IMR-90 (cell line): Measurements from ENCODE around the gene ADAMTS17. TPM values are rescaled to one million over a fixed set of nuclear protein-coding genes. Genes with fewer than 3 reads are reported as not detected.

Experiments used
- ATAC-seq: fragments of 200-7000 bp; cut with Tn5 transposase; 2 replicates; pipeline ENCODE4 v1.9.1; 2020; ENCODE audit warnings: low read depth, mild to moderate bottlenecking, moderate library complexity
- BruUV-seq: library from RNA; stranded (reverse); fragments of 400-500 nt; replicated peaks from 2 replicates; lab custom pipeline; 2021; lab: Mats Ljungman, UMichigan
- CTCF ChIA-PET: fragments of 300-600 bp; formaldehyde crosslinking; extraction: SDS; loops from one replicate; lab custom pipeline; 2021; ENCODE audit warnings: antibody characterized with exemption; lab: Yijun Ruan, JAX
- POLR2A ChIA-PET: fragments of 300-600 bp; sonication (Branson Sonifier 250); formaldehyde crosslinking; loops from one replicate; lab custom pipeline; 2022; ENCODE audit warnings: antibody characterized with exemption; ENCODE audit not compliant: unreplicated experiment; lab: Charles Lee
- DNase-seq: peaks from one replicate; pipeline ENCODE4 v3.0.0; 2013
- H2AFZ ChIP-seq: replicated peaks from 2 replicates; pipeline ENCODE3; 2013; ENCODE audit warnings: low read length, mild to moderate bottlenecking; ENCODE audit not compliant: poor library complexity
- H2AK5ac ChIP-seq: 2 replicates; pipeline ENCODE4 v1.6.1; 2013; ENCODE audit warnings: low read depth, low read length, inconsistent platforms
- H2AK9ac ChIP-seq: replicated peaks from 2 replicates; pipeline ENCODE3; 2013; ENCODE audit warnings: mild to moderate bottlenecking, low read depth, low read length, moderate library complexity; ENCODE audit not compliant: poor library complexity
- H2BK120ac ChIP-seq: 2 replicates; pipeline ENCODE4 v1.6.1; 2013; ENCODE audit warnings: low read depth, low read length, inconsistent platforms
- H2BK15ac ChIP-seq: 3 replicates; pipeline ENCODE4 v1.6.1; 2013; ENCODE audit warnings: low read depth, low read length, inconsistent platforms
- H2BK20ac ChIP-seq: 2 replicates; pipeline ENCODE4 v1.6.1; 2013; ENCODE audit warnings: low read depth, mild to moderate bottlenecking, inconsistent platforms, low read length, moderate library complexity
- H2BK5ac ChIP-seq: 2 replicates; pipeline ENCODE4 v1.6.1; 2013; ENCODE audit warnings: mild to moderate bottlenecking, low read depth, low read length, inconsistent platforms; ENCODE audit not compliant: poor library complexity, severe bottlenecking
- H3K14ac ChIP-seq: replicated peaks from 2 replicates; pipeline ENCODE4 v1.6.1; 2013; ENCODE audit warnings: low read depth, low read length, inconsistent platforms
- H3K18ac ChIP-seq: 2 replicates; pipeline ENCODE4 v1.6.1; 2013; ENCODE audit warnings: low read depth, low read length, control low read depth
- H3K23ac ChIP-seq: 2 replicates; pipeline ENCODE4 v1.6.1; 2013; ENCODE audit warnings: low read depth, low read length, inconsistent platforms
- H3K27ac ChIP-seq: 2 replicates; pipeline ENCODE4 v1.5.1; 2013; ENCODE audit warnings: mild to moderate bottlenecking, control low read depth, low read length; ENCODE audit not compliant: insufficient read depth
- H3K27me3 ChIP-seq: 2 replicates; pipeline ENCODE4 v1.6.1; 2013; ENCODE audit warnings: low read length; ENCODE audit not compliant: control insufficient read depth, insufficient read depth
- H3K36me3 ChIP-seq: 2 replicates; pipeline ENCODE4 v1.6.1; 2013; ENCODE audit warnings: low read length, mixed read lengths; ENCODE audit not compliant: control insufficient read depth, insufficient read depth
- H3K4ac ChIP-seq: 2 replicates; pipeline ENCODE4 v1.6.1; 2013; ENCODE audit warnings: low read depth, low read length, inconsistent platforms
- H3K4me1 ChIP-seq: 2 replicates; pipeline ENCODE4 v1.6.1; 2013; ENCODE audit warnings: low read length, mixed read lengths; ENCODE audit not compliant: control insufficient read depth, insufficient read depth
- H3K4me2 ChIP-seq: 2 replicates; pipeline ENCODE4 v1.6.1; 2013; ENCODE audit warnings: low read depth, mild to moderate bottlenecking, control low read depth, low read length, moderate library complexity
- H3K4me3 ChIP-seq: 2 replicates; pipeline ENCODE4 v1.5.1; 2013; ENCODE audit warnings: low read depth, mild to moderate bottlenecking, control low read depth, low read length, moderate library complexity; ENCODE audit not compliant: insufficient read depth
- H3K56ac ChIP-seq: 2 replicates; pipeline ENCODE4 v1.6.1; 2013; ENCODE audit warnings: low read length, inconsistent platforms; ENCODE audit not compliant: insufficient read depth; ENCODE audit errors: extremely low read depth
- H3K79me1 ChIP-seq, 2 experiments: 2 replicates each; pipeline ENCODE4 v1.6.1; 2013; ENCODE audit warnings: low read length in 2 of 2, inconsistent platforms in 1 of 2, low read depth in 1 of 2
- H3K9ac ChIP-seq: 2 replicates; pipeline ENCODE4 v1.6.1; 2013; ENCODE audit warnings: low read depth, low read length, control low read depth
- H3K9me1 ChIP-seq: 2 replicates; pipeline ENCODE4 v1.6.1; 2013; ENCODE audit warnings: low read length, inconsistent platforms; ENCODE audit not compliant: insufficient read depth
- H3K9me3 ChIP-seq: 2 replicates; pipeline ENCODE4 v1.6.1; 2013; ENCODE audit warnings: low read length; ENCODE audit not compliant: control insufficient read depth, insufficient read depth
- H4K20me1 ChIP-seq: 2 replicates; pipeline ENCODE4 v1.6.1; 2013; ENCODE audit warnings: low read length, inconsistent platforms; ENCODE audit not compliant: insufficient read depth
- H4K5ac ChIP-seq: 2 replicates; pipeline ENCODE4 v1.6.1; 2013; ENCODE audit warnings: mild to moderate bottlenecking, low read depth, low read length, control low read depth
- H4K8ac ChIP-seq, 2 experiments: 2 replicates each; pipeline ENCODE4 v1.6.1; 2013; ENCODE audit warnings: low read depth in 2 of 2, low read length in 2 of 2, control low read depth in 1 of 2, inconsistent platforms in 1 of 2
- H4K91ac ChIP-seq: 2 replicates; pipeline ENCODE4 v1.6.1; 2013; ENCODE audit warnings: low read depth, low read length, inconsistent platforms; ENCODE audit not compliant: insufficient read depth
- BHLHE40 ChIP-seq: fragments of 150-350 bp; IDR thresholded peaks from 2 replicates; pipeline ENCODE4 v1.6.1; 2016; ENCODE audit warnings: mild to moderate bottlenecking, low read depth, low read length
- CEBPB ChIP-seq: IDR thresholded peaks from 2 replicates; pipeline ENCODE4 v1.6.1; 2012; ENCODE audit warnings: low read depth, low read length, improper control_type of control experiment
- CHD1 ChIP-seq: IDR thresholded peaks from 2 replicates; pipeline ENCODE4 v1.6.1; 2012; ENCODE audit warnings: low read depth, low read length, improper control_type of control experiment
- FOS ChIP-seq: fragments of 150-350 bp; IDR thresholded peaks from 2 replicates; pipeline ENCODE4 v1.6.1; 2016; ENCODE audit warnings: low read depth, low read length
- MAFK ChIP-seq: IDR thresholded peaks from 2 replicates; pipeline ENCODE4 v1.6.1; 2012; ENCODE audit warnings: low read depth, low read length, improper control_type of control experiment
- MAZ ChIP-seq: IDR thresholded peaks from 2 replicates; pipeline ENCODE4 v1.6.1; 2012; ENCODE audit warnings: low read depth, mild to moderate bottlenecking, low read length, improper control_type of control experiment, moderate library complexity, borderline replicate concordance
- MXI1 ChIP-seq: IDR thresholded peaks from 2 replicates; pipeline ENCODE4 v1.6.1; 2012; ENCODE audit warnings: low read depth, mild to moderate bottlenecking, low read length, moderate library complexity, borderline replicate concordance
- NFE2L2 ChIP-seq: fragments of 150-350 bp; IDR thresholded peaks from 2 replicates; pipeline ENCODE4 v1.6.1; 2016; ENCODE audit warnings: low read depth, mild to moderate bottlenecking, low read length
- RAD21 ChIP-seq: IDR thresholded peaks from 2 replicates; pipeline ENCODE4 v1.6.1; 2012; ENCODE audit warnings: low read length, improper control_type of control experiment
- RCOR1 ChIP-seq: IDR thresholded peaks from 2 replicates; pipeline ENCODE4 v1.6.1; 2012; ENCODE audit warnings: mild to moderate bottlenecking, low read length, improper control_type of control experiment; ENCODE audit not compliant: insufficient replicate concordance
- RFX5 ChIP-seq: IDR thresholded peaks from 2 replicates; pipeline ENCODE4 v1.8.0; 2012; ENCODE audit warnings: low read depth, mild to moderate bottlenecking, low read length, moderate library complexity
- SMC3 ChIP-seq: fragments of 150-350 bp; IDR thresholded peaks from 2 replicates; pipeline ENCODE4 v1.6.1; 2016; ENCODE audit warnings: low read depth, mild to moderate bottlenecking, antibody characterized with exemption, low read length, moderate library complexity
- USF2 ChIP-seq: fragments of 150-350 bp; IDR thresholded peaks from 2 replicates; pipeline ENCODE4 v1.6.1; 2017; ENCODE audit warnings: mild to moderate bottlenecking, antibody characterized with exemption, low read length, low read depth
- WGBS, 2 experiments: methylation state at CpG; one replicate each; pipeline versions ENCODE4 v1.1.5 to v1.1.7; 2013; ENCODE audit warnings: missing lambda C conversion rate in 2 of 2; ENCODE audit not compliant: insufficient read length in 1 of 2; ENCODE audit errors: extremely low coverage in 2 of 2; 5-methylcytosine and 5-hydroxymethylcytosine counted together
- dilution Hi-C: fragments of 300-500 bp; cut with HindIII; formaldehyde crosslinking; loops from one replicate; pipeline ENCODE4 v1.14.3; 2018; ENCODE audit warnings: low sequenced_read_pairs; ENCODE audit not compliant: unreplicated experiment
- in situ Hi-C: fragments of 300-500 bp; cut with MboI; formaldehyde crosslinking; loops from 3 replicates; pipeline ENCODE4 v1.14.3; 2019; ENCODE audit warnings: low sequenced_read_pairs, inconsistent platforms, mixed read lengths
- intact Hi-C: fragments of 100-400 bp; cut with micrococcal nuclease; formaldehyde crosslinking; loops from 2 replicates; pipeline ENCODE4 v1.10.0; 2022
- polyA plus RNA-seq, 3 experiments: library from polyadenylated mRNA; depleted of rRNA; stranded (reverse); fragments of >200 nt; gene quantifications; 2 replicates each; pipeline ENCODE4 v1.2.3, GENCODE V29; 2012; ENCODE audit warnings: low replicate concordance in 1 of 3
- total RNA-seq: library from RNA; depleted of rRNA; stranded (reverse); fragments of >200 nt; gene quantifications from 2 replicates; pipeline ENCODE4 v1.2.3, GENCODE V29; 2012
- TF ChIP-seq, protein P1 (sequence below): conservative IDR thresholded peaks from 2 replicates; pipeline ENCODE4 v1.5.1; 2012; ENCODE audit warnings: mild to moderate bottlenecking, low read depth, low read length, improper control_type of control experiment
- TF ChIP-seq, protein P2 (sequence below): fragments of 150-350 bp; IDR thresholded peaks from 2 replicates; pipeline ENCODE4 v1.6.1; 2016; ENCODE audit warnings: low read depth, mild to moderate bottlenecking, low read length, moderate library complexity, borderline replicate concordance

The ADAMTS17 gene
- total and polyA plus RNA-seq, 2 of the 4 experiments (the other 2 are of a cell fraction) = 0.03 TPM; not detected in 1

GRCh38 chr15:100097342-100098127 is 244.2 kb downstream of the ADAMTS17 start:
- no peak overlapping the region for H3K14ac ChIP-seq
- H4K20me1 ChIP-seq = no peaks in the 10 kb centered on the region
- no peak overlapping the region for H2BK5ac ChIP-seq
- H4K91ac ChIP-seq = no peak overlapping the region
- 94% methylated on average over 5 of the region's 13 CpGs; no CpG with 5 or more reads in 1 of the 2 experiments for WGBS, 2 experiments
- H3K9ac ChIP-seq = no peak overlapping the region
- H3K9me1 ChIP-seq = peaks cover 24% of the 10 kb centered on the region
- CTCF ChIA-PET = no interaction called here
- dilution Hi-C loops (no loop called here), intact Hi-C loops (no loop called here), in situ Hi-C loops (no loop called here)
- POLR2A ChIA-PET = no interaction called here
- H3K56ac ChIP-seq = no peak overlapping the region
- H3K27ac ChIP-seq = no peak overlapping the region
- H4K8ac ChIP-seq = no peak overlapping the region
- H3K4me1 ChIP-seq = peaks cover 12% of the 10 kb centered on the region
- H2AK5ac ChIP-seq = peak overlapping the region; percentile 2; the same call in 1 of the 2 replicates
- H3K9me3 ChIP-seq = peaks cover 3% of the 10 kb centered on the region; the same call in 1 of the 2 replicates
- H2BK20ac ChIP-seq = no peak overlapping the region
- peak overlapping the region; percentile 9 for H2AK9ac ChIP-seq
- H3K18ac ChIP-seq = no peak overlapping the region
- H2AFZ ChIP-seq = no peak overlapping the region
- BruUV-seq = no TSS peak
- no peaks in the 10 kb centered on the region for H3K27me3 ChIP-seq
- H2BK15ac ChIP-seq = 0 out of 3 replicates have a peak overlapping the region, but pooled peaks have one; percentile 23
- no peaks in the 10 kb centered on the region for H3K36me3 ChIP-seq
- no peak overlapping the region for H3K4ac ChIP-seq
- no peak overlapping the region for H4K5ac ChIP-seq
- H3K4me2 ChIP-seq = no peak overlapping the region
- H3K4me3 ChIP-seq = no peak overlapping the region
- H3K23ac ChIP-seq = no peak overlapping the region
- ATAC-seq = no peak
- H3K79me1 ChIP-seq = no peaks in the 10 kb centered on the region
- DNase-seq = no peak
- no peak overlapping the region for H2BK120ac ChIP-seq
- TF ChIP-seq MAFK (no peak), MAZ (no peak), CHD1 (no peak), RCOR1 (no peak), SMC3 (no peak), RAD21 (no peak), BHLHE40 (no peak), CEBPB (no peak), USF2 (no peak), MXI1 (no peak), FOS (no peak), RFX5 (no peak), NFE2L2 (no peak)
- TF ChIP-seq, protein P1, sequence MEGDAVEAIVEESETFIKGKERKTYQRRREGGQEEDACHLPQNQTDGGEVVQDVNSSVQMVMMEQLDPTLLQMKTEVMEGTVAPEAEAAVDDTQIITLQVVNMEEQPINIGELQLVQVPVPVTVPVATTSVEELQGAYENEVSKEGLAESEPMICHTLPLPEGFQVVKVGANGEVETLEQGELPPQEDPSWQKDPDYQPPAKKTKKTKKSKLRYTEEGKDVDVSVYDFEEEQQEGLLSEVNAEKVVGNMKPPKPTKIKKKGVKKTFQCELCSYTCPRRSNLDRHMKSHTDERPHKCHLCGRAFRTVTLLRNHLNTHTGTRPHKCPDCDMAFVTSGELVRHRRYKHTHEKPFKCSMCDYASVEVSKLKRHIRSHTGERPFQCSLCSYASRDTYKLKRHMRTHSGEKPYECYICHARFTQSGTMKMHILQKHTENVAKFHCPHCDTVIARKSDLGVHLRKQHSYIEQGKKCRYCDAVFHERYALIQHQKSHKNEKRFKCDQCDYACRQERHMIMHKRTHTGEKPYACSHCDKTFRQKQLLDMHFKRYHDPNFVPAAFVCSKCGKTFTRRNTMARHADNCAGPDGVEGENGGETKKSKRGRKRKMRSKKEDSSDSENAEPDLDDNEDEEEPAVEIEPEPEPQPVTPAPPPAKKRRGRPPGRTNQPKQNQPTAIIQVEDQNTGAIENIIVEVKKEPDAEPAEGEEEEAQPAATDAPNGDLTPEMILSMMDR = no peak
- TF ChIP-seq, protein P2, sequence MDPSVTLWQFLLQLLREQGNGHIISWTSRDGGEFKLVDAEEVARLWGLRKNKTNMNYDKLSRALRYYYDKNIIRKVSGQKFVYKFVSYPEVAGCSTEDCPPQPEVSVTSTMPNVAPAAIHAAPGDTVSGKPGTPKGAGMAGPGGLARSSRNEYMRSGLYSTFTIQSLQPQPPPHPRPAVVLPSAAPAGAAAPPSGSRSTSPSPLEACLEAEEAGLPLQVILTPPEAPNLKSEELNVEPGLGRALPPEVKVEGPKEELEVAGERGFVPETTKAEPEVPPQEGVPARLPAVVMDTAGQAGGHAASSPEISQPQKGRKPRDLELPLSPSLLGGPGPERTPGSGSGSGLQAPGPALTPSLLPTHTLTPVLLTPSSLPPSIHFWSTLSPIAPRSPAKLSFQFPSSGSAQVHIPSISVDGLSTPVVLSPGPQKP = no peak
